ENCODE data around the gene EMC8.

Gene EMC8

DNA sequence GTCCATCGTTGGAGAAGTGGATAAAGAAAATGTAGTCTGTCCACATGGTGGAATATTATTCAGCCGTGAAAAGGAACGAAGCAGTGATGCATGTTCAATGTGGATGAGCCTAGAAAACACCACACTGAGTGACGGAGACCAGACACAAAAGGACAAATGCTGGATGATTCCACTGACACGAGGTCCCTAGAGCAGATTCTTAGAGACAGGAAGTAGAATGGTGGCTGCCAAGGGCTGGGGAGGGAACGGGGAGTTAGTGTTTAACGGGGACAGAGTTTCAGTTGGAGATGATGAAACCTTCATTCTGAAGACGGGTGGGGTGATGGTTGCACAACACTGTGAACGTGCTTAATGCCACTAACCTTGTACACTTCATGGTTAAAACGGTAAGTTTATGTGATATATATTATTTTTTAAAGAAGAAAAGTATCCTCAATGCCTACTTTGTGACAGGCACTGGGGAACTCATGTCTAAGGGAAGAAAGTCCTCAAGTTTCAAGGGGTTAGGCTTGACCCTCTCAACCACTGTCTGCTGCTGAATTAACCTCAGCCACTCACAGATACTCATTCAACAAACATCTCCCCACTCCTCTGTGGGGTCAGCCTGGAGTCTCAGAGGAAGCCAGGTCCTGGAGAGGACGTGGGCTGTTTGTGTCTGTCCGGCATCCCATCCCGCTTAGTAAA lies 66.0 kb downstream of the EMC8 start:
- no peak for TF ChIP-seq ZFX (IDR thresholded peaks at IDR 0.05)
- TF ChIP-seq, protein P1, sequence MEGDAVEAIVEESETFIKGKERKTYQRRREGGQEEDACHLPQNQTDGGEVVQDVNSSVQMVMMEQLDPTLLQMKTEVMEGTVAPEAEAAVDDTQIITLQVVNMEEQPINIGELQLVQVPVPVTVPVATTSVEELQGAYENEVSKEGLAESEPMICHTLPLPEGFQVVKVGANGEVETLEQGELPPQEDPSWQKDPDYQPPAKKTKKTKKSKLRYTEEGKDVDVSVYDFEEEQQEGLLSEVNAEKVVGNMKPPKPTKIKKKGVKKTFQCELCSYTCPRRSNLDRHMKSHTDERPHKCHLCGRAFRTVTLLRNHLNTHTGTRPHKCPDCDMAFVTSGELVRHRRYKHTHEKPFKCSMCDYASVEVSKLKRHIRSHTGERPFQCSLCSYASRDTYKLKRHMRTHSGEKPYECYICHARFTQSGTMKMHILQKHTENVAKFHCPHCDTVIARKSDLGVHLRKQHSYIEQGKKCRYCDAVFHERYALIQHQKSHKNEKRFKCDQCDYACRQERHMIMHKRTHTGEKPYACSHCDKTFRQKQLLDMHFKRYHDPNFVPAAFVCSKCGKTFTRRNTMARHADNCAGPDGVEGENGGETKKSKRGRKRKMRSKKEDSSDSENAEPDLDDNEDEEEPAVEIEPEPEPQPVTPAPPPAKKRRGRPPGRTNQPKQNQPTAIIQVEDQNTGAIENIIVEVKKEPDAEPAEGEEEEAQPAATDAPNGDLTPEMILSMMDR (conservative IDR thresholded peaks at IDR 0.05), result no peak
- no peak overlapping the region for H3K27ac ChIP-seq

DNA sequence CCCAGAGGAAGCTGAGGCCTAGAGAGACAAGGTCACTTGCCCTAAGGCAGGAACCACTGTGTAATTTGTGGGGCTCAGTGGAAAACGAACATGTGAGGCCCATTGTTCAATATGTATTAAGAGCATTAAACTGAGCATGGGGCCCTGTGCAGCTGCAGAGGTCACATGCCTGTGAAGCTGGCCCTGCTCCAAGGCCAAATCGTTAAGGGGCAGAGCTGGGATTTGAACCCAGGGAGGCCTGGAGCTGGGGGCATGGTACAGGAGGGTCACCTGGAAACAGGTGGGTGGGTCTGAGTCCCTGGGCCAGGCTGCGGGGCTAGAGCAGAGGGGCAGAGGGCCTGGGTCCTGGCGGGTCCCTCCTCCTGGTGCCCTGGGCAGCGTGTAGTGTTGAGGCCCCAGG lies 68.2 kb downstream of the EMC8 start:
- no peak for TF ChIP-seq ZFX (IDR thresholded peaks at IDR 0.05)
- TF ChIP-seq, protein P1 (conservative IDR thresholded peaks at IDR 0.05), result no peak
- no peak overlapping the region for H3K27ac ChIP-seq

DNA sequence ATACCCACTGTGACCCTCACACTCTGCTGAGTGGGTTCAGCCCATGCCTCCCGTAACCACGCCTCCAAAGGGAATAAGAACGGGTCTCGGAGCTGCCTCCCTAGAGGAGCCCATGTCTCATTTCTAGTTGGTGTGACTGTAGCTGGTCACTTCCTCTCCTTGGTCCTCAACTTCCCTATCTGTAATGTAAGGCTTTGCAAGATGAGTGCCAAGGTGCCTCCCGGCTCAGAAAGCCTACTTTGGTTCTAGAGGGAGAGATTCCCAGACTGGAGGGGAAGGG lies 69.2 kb downstream of the EMC8 start:
- H3K27ac ChIP-seq, result no peak overlapping the region

DNA sequence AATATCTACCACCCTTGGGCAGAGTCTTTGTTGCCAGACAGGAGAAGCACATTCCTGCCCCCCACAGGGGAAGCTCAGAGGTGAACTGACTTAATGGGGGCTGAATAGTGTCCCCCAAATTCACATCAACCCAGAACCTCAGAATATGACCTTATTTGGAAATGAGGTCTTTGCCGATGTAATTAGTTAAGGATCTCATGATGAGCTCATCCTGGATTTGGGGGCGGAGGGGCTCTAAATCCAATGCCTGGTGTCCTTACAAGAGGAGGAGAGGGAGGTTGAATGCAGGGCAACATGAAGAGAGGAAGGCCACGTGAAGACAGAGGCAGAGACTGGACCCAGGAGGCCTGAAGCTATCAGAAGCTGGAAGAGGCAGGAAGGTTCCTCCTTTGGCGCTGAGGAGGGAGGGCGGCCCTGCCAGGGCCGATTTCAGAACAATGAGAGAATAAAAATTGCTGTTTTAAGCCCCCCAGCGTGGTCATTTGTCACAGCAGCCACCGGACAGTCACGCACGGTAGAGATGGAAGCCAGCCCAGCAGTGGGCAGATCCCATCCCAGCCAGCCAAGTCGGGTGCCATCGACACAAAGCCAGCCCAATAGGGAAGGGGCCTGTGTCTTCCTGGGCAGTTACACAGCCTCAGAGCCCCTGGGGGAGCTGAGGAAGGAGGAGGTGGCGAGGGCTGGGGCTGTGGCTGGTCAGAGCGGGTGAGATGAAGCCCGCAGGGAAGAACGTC lies 69.7 kb downstream of the EMC8 start:
- no peak for TF ChIP-seq ZFX (IDR thresholded peaks at IDR 0.05)
- TF ChIP-seq, protein P1 (conservative IDR thresholded peaks at IDR 0.05), result no peak
- H3K27ac ChIP-seq, result no peak overlapping the region

More for the DNA sequence above, 69.2 kb downstream of the EMC8 start:
- no peak for TF ChIP-seq ZFX (IDR thresholded peaks at IDR 0.05)
- TF ChIP-seq, protein P1 (conservative IDR thresholded peaks at IDR 0.05), result no peak

DNA sequence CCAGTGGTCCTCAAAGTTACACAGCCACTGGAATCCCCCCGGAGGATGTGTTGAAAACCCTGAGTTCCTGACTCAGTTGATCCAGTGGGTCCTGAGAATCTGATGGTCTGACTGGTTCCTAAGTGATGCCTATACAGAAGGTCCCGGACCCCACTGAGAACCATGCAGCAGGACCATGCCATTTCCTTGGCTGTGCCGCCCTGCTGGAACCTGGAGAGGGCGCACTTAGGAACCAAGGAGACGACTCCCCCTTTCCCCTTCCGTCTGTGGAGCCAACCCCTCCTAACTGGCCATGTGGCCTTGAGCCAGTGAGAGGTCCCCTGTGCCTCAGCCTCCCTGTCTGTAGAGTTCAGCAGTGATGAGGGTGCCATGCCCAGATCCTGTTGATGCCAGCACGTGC lies 70.5 kb downstream of the EMC8 start:
- no peak overlapping the region for H3K27ac ChIP-seq
- TF ChIP-seq ZFX (IDR thresholded peaks at IDR 0.05), result no peak
- TF ChIP-seq, protein P1 (conservative IDR thresholded peaks at IDR 0.05), result no peak
